Endothelial cell of umbilical vein (primary cell): ENCODE results near the gene TYROBP.

Experiments used
- POLR2A ChIP-seq: IDR thresholded peaks from 2 replicates; pipeline ENCODE4 v1.6.1; 2012; ENCODE audit warnings: low read depth, mild to moderate bottlenecking, control low read depth, low read length
- POLR2AphosphoS5 ChIP-seq: IDR thresholded peaks from 2 replicates; pipeline ENCODE4 v1.6.1; 2012; ENCODE audit warnings: low read depth, mild to moderate bottlenecking, control low read depth, low read length, moderate library complexity; ENCODE audit not compliant: insufficient read depth

GRCh38 chr19:35889370-35890112 is 18.6 kb downstream of the TYROBP start:
- TF ChIP-seq POLR2AphosphoS5, result no peak
- TF ChIP-seq POLR2A, result no peak
